Smooth muscle cell (in vitro differentiated cells): ENCODE data around the gene SYCE1. TPM values are rescaled to one million over a fixed set of nuclear protein-coding genes. Genes with fewer than 3 reads are reported as not detected.
"Not testable (repeated sequence)": the region's sequence is repeated elsewhere in the genome, so short reads cannot be mapped to it uniquely, and the experiment has no call there.

Experiments used
- DNase-seq: peaks from one replicate; lab custom pipeline; 2025; ENCODE audit not compliant: unreplicated experiment; lab: John Stamatoyannopoulos, UW
- H2AFZ ChIP-seq: fragments of 200-600 bp; sonication (generic); 2 replicates; pipeline ENCODE4 v1.6.0; 2016; ENCODE audit warnings: antibody characterized with exemption, low read depth, mild to moderate bottlenecking
- H3F3A ChIP-seq: fragments of 200-600 bp; sonication (generic); 2 replicates; pipeline ENCODE4 v1.6.0; 2017; ENCODE audit warnings: antibody characterized with exemption, low read depth
- H3K27ac ChIP-seq: fragments of 200-600 bp; sonication (generic); 2 replicates; pipeline ENCODE4 v1.5.1; 2016; ENCODE audit warnings: low read depth, mild to moderate bottlenecking
- H3K27me3 ChIP-seq: fragments of 200-600 bp; sonication (generic); 2 replicates; pipeline ENCODE4 v1.6.1; 2016; ENCODE audit warnings: low read depth, mild to moderate bottlenecking
- H3K36me3 ChIP-seq: fragments of 200-600 bp; sonication (generic); 2 replicates; pipeline ENCODE4 v1.5.1; 2016; ENCODE audit warnings: low read depth
- H3K4me1 ChIP-seq: fragments of 200-600 bp; sonication (generic); 2 replicates; pipeline ENCODE4 v1.5.1; 2016; ENCODE audit warnings: low read depth
- H3K4me2 ChIP-seq: fragments of 200-600 bp; sonication (generic); 2 replicates; pipeline ENCODE4 v1.6.0; 2016; ENCODE audit warnings: mild to moderate bottlenecking
- H3K4me3 ChIP-seq: fragments of 200-600 bp; sonication (generic); 2 replicates; pipeline ENCODE4 v1.5.1; 2016; ENCODE audit warnings: mild to moderate bottlenecking
- H3K79me2 ChIP-seq: fragments of 200-600 bp; sonication (generic); 2 replicates; pipeline ENCODE4 v1.6.0; 2016; ENCODE audit warnings: low read depth, mild to moderate bottlenecking
- H3K9ac ChIP-seq: fragments of 200-600 bp; sonication (generic); 2 replicates; pipeline ENCODE4 v1.6.0; 2016; ENCODE audit warnings: low read depth
- H3K9me3 ChIP-seq: fragments of 200-600 bp; sonication (generic); replicated peaks from 2 replicates; pipeline ENCODE4 v1.5.1; 2016; ENCODE audit warnings: low read depth
- H4K20me1 ChIP-seq: fragments of 200-600 bp; sonication (generic); 2 replicates; pipeline ENCODE4 v1.6.0; 2016; ENCODE audit warnings: low read depth
- WGBS: methylation state at CpG from one replicate; pipeline ENCODE4 v1.1.7; 2016; ENCODE audit warnings: low lambda C conversion rate; 5-methylcytosine and 5-hydroxymethylcytosine counted together
- polyA plus RNA-seq: library from polyadenylated mRNA; unstranded; fragments of >200 nt; fragmentation: Nextera tagmentation; extraction: Ambion mirVana; gene quantifications from 2 replicates; pipeline ENCODE4 v1.2.1, GENCODE V29; 2016
- total RNA-seq: library from RNA; depleted of rRNA; stranded (reverse); fragments of >200 nt; gene quantifications from 2 replicates; pipeline ENCODE4 v1.2.3, GENCODE V29; 2014
- TF ChIP-seq, protein P1 (sequence below): fragments of 200-600 bp; sonication (generic); IDR thresholded peaks from 2 replicates; pipeline ENCODE4 v1.5.1; 2017; ENCODE audit warnings: borderline replicate concordance, mild to moderate bottlenecking, antibody characterized with exemption; ENCODE audit not compliant: insufficient read depth, poor library complexity, severe bottlenecking

SYCE1 gene
- total and polyA plus RNA-seq, 2 experiments from 2014 or later: 0.13 TPM; not detected in 1

DNA sequence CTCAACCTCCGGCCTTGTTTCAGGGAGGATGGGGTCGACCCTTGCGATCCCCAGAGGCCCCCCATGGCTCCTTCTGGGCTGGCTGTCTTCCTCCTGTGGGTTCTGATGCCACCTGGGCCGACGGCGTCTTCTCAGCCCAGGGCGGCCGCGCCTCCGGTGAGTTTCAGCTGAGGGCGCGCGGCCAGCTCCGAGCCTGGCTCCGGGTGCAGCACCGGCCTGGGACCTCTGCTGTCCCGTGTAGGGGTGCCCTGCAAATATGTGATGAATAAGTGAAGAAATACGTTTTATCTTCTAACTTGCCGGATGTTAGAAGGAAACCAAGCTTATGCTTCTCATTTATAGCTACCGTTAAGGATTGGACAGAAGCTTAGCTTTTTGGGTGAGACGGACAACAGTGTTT, 4.4 kb upstream of the SYCE1 start:
- H3K79me2 ChIP-seq, H3K4me2 ChIP-seq, H3K36me3 ChIP-seq, H3K4me3 ChIP-seq, DNase-seq, H2AFZ ChIP-seq, H3K9me3 ChIP-seq, H4K20me1 ChIP-seq, H3K4me1 ChIP-seq, H3F3A ChIP-seq, H3K27ac ChIP-seq, H3K27me3 ChIP-seq, H3K9ac ChIP-seq: not testable (repeated sequence)
- WGBS: 90% methylated on average over 16 of the region's 21 CpGs

DNA sequence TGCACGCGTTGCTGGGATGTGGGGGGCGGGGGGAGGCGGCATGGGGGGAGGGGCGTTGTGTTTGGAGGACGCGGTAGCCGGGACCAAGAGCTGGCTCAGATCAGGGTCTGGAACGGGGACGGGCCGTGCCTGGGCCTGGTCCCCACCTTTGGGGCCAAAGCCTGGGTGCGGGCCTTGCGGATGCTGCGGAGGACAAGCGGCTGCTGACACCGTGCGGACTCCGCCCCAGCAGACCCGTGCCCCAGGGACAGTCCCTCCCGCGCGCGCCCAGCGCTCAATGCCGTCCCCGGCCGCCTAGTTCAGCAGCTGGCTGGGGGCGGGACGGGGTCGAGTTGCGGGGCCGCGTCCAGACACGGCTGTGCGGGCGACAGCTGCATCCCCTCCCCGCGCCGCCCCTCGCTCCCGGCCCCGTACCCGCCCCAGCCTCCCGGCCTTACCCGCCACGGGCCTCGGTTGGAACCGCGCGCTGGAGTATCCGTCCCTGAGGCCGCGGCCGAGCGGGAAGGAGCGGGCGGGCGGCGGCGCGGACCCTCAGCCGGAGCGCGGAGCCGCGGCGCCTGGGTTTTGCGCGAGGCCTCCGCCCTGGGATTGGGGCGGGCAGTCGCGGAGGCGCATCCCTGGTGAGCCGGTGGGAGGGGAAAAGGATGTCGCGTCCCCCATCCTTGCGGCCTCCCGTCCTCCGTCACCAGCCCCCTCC, 3.6 kb upstream of the SYCE1 start:
- H2AFZ ChIP-seq, H3K4me3 ChIP-seq, H4K20me1 ChIP-seq, H3K9ac ChIP-seq, H3K79me2 ChIP-seq, H3K4me1 ChIP-seq, H3K9me3 ChIP-seq, H3K36me3 ChIP-seq, H3K27ac ChIP-seq, DNase-seq, H3K4me2 ChIP-seq, H3K27me3 ChIP-seq, H3F3A ChIP-seq: not testable (repeated sequence)
- WGBS: no CpG with 5 or more reads among the region's 80 CpGs

DNA sequence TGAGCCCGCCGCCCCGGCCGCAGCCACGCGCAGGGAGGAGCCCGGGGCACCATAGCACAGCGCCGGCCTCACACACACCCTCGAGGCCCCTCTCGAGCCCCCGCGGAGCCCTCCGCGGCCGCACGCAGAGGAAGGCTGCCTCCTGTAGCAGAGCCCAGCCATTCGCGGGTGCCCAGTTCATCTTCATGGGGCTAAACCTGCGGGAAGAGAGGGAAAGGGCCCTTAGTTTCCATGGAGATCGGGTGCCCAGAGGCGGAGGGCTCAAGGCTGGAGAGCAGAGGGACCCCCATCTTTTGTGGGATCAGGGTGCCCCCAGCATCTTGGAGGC, 2.9 kb upstream of the SYCE1 start:
- TF ChIP-seq, protein P1, sequence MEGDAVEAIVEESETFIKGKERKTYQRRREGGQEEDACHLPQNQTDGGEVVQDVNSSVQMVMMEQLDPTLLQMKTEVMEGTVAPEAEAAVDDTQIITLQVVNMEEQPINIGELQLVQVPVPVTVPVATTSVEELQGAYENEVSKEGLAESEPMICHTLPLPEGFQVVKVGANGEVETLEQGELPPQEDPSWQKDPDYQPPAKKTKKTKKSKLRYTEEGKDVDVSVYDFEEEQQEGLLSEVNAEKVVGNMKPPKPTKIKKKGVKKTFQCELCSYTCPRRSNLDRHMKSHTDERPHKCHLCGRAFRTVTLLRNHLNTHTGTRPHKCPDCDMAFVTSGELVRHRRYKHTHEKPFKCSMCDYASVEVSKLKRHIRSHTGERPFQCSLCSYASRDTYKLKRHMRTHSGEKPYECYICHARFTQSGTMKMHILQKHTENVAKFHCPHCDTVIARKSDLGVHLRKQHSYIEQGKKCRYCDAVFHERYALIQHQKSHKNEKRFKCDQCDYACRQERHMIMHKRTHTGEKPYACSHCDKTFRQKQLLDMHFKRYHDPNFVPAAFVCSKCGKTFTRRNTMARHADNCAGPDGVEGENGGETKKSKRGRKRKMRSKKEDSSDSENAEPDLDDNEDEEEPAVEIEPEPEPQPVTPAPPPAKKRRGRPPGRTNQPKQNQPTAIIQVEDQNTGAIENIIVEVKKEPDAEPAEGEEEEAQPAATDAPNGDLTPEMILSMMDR: no peak
- no peaks in the 10 kb centered on the region for H3F3A ChIP-seq
- H3K27ac ChIP-seq: no peak overlapping the region
- H3K9me3 ChIP-seq: peaks cover 6% of the 10 kb centered on the region
- DNase-seq: no peak
- WGBS: 91% methylated on average over 19 of the region's 22 CpGs
- no peaks in the 10 kb centered on the region for H4K20me1 ChIP-seq
- H3K4me1 ChIP-seq: no peaks in the 10 kb centered on the region
- H3K36me3 ChIP-seq: no peaks in the 10 kb centered on the region
- H3K4me2 ChIP-seq: no peak overlapping the region
- H3K79me2 ChIP-seq: no peaks in the 10 kb centered on the region
- no peak overlapping the region for H3K4me3 ChIP-seq
- no peaks in the 10 kb centered on the region for H3K27me3 ChIP-seq
- H2AFZ ChIP-seq: no peak overlapping the region
- H3K9ac ChIP-seq: no peak overlapping the region

DNA sequence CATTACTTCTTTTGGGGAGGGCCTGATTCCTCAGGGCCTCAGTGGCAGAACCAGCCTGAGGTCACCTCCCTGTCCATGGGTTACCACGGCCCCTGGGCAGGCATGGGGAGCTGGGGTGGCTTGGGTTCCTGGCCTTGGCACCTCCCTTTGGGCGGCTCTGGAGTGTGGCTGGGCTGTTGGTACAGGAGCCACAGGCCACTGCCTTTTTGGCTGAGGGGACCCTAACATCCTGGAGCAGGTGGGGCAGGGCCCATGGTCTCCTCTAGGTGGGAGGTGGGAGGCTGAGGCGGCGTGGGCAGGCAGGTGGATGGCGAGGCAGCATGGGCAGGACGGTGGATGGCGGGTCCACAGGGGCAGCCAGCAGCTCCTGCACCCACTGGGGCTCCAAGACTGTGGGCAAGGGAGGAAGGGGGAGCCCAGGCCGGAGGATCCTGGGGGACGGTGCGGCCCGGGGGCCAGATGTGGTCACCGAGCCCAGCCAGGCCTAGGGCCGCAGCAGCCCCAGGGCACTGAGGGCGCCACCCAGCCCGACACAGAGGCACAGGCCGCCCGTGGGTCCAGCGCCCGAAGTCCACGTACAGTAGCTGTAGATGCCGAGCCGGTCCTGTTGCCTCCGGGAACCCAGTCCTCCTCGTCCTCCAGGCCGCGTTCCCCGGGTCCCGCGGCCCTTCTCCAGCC, 2.4 kb upstream of the SYCE1 start:
- Histone ChIP-seq H3K36me3 (no peaks in the 10 kb centered on the region), H2AFZ (no peak overlapping the region), H3F3A (no peaks in the 10 kb centered on the region), H3K4me3 (no peak overlapping the region), H3K9ac (no peak overlapping the region), H4K20me1 (no peaks in the 10 kb centered on the region), H3K4me1 (no peaks in the 10 kb centered on the region), H3K4me2 (no peak overlapping the region), H3K27ac (no peak overlapping the region), H3K9me3 (peaks cover 1% of the 10 kb centered on the region), H3K79me2 (no peaks in the 10 kb centered on the region), H3K27me3 (no peaks in the 10 kb centered on the region)
- WGBS: 88% methylated on average over 20 of the region's 29 CpGs
- TF ChIP-seq, protein P1: no peak
- DNase-seq: no peak
